Suprapubic skin (tissue), 4 donors: Measurements from ENCODE around the gene YJU2.

Source experiments
- EP300 ChIP-seq: sonication (generic); formaldehyde crosslinking; IDR thresholded peaks from one replicate; pipeline ENCODE4 v1.6.1; 2017; ENCODE audit warnings: antibody characterized with exemption
- POLR2A ChIP-seq, 2 donors: fragments of 450-650 bp; IDR thresholded peaks; one replicate each; pipeline ENCODE4 v1.6.1; 2017; ENCODE audit warnings: antibody characterized with exemption in 2 of 2, mild to moderate bottlenecking in 2 of 2, moderate library complexity in 2 of 2
- POLR2AphosphoS5 ChIP-seq, 3 donors: sonication (generic); formaldehyde crosslinking; IDR thresholded peaks; one replicate each; pipeline ENCODE4 v1.6.1; 2017; ENCODE audit warnings: antibody characterized with exemption in 3 of 3
- TF ChIP-seq, protein P1 (sequence below), 2 donors: fragments of 200-600 bp in 1 of 2; fragments of 450-650 bp in 1 of 2; sonication (generic) in 1 of 2; IDR thresholded peaks; one replicate each; pipeline ENCODE4 v1.5.1; 2016 to 2019; ENCODE audit warnings: antibody characterized with exemption in 2 of 2, mild to moderate bottlenecking in 1 of 2, moderate library complexity in 1 of 2

DNA sequence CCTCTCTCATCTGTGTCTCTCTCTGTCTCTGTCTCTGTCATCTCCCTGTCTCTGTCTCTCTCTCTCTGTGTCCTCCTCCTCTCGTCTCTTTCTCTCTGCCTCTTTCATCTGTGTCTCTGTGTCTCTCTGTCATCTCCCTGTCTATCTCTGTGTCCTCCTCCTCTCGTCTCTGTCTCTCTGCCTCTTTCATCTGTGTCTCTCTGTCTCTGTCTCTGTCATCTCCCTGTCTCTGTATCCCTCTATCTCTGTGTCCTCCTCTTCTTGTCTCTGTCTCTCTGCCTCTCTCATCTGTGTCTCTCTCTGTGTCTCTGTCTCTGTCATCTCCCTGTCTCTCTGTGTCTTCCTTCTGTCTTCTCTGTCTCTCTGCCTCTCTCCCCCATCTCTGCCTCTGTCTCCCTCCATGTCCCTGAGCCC lies 18.1 kb upstream of the YJU2 start:
- TF ChIP-seq, protein P1, sequence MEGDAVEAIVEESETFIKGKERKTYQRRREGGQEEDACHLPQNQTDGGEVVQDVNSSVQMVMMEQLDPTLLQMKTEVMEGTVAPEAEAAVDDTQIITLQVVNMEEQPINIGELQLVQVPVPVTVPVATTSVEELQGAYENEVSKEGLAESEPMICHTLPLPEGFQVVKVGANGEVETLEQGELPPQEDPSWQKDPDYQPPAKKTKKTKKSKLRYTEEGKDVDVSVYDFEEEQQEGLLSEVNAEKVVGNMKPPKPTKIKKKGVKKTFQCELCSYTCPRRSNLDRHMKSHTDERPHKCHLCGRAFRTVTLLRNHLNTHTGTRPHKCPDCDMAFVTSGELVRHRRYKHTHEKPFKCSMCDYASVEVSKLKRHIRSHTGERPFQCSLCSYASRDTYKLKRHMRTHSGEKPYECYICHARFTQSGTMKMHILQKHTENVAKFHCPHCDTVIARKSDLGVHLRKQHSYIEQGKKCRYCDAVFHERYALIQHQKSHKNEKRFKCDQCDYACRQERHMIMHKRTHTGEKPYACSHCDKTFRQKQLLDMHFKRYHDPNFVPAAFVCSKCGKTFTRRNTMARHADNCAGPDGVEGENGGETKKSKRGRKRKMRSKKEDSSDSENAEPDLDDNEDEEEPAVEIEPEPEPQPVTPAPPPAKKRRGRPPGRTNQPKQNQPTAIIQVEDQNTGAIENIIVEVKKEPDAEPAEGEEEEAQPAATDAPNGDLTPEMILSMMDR (IDR thresholded peaks at IDR 0.05) = no peak
- TF ChIP-seq POLR2A (IDR thresholded peaks at IDR 0.05) = no peak
- no peak for TF ChIP-seq POLR2AphosphoS5 (IDR thresholded peaks at IDR 0.05)
- TF ChIP-seq EP300 = no peak
